ENCODE results near the gene MEGF11.

Gene MEGF11

DNA sequence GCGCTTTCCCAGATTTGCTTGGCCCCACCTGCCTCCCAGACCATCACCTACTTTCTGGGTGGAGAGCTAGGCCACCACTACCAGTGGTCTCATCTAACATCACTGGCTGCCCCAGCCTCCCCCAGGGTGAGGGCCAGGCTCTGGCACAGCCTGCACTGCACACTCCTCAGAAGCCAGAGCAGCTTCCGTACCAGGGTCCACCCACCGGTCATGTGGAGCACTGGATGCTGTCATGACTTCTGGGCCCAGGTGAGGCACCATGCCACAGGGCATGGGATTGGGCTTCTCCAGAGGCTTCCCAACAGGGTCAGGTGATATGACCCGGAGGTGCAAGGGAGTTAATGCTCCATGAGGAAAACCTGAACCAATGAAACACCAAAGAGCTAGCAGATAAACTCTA is 14.0 kb downstream of the MEGF11 start:
- DNase-seq (ENCODE audit: low read depth, low spot score), result no peak

DNA sequence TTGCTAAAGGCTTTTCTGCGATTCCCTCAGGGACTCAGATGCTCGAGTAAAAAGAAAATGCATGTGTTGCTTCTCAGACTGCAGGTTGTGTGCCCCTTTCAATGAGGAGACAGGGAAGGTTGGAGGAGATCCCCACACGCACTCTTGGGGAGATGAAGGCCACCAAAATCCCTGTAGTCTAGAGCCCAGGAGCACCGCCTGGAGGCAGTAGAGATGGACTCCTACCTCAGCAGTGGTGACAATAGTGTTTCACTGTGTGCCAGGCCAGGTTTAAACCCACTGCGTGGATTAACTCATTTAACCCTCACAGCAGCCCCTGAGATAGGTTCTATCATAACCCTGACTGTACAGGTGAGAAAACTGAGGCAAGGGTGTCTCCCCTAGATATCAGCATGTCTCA is 15.2 kb downstream of the MEGF11 start:
- no peak for DNase-seq (ENCODE audit: low read depth, low spot score)

DNA sequence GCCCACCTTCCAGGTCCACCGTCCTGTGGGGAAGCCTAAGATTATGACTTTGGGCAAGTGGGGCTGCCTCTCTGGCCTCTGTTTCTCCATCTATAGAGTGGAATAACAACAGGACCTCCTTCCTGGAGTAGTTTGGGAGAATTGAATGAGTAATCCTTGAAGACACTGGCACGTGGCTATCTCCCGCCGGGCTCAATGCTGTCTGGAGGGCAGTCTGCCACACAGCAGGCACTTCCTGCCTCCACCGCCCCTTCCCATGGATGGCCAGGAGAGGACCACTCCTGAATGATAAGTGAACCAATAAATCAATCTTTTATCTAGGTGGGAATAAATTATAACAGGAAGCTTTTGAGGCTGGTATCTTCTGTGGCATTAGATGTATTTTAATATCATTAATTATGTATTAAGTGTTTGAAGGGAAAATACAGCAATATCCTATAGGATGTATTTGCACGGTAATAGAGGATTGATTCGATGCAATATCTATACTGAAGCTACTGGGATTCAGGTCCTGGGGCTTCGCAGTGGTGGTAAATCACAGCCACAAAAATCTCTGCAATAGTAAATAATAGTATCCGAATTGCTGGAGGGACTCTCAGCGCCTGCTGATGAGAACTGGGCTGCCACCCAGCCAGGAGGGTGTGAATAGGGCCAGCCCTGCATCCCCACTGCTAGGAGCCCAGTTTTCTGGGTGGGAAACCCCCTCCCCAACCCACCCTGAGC is 15.9 kb downstream of the MEGF11 start:
- no peak for DNase-seq (ENCODE audit: low read depth, low spot score)

DNA sequence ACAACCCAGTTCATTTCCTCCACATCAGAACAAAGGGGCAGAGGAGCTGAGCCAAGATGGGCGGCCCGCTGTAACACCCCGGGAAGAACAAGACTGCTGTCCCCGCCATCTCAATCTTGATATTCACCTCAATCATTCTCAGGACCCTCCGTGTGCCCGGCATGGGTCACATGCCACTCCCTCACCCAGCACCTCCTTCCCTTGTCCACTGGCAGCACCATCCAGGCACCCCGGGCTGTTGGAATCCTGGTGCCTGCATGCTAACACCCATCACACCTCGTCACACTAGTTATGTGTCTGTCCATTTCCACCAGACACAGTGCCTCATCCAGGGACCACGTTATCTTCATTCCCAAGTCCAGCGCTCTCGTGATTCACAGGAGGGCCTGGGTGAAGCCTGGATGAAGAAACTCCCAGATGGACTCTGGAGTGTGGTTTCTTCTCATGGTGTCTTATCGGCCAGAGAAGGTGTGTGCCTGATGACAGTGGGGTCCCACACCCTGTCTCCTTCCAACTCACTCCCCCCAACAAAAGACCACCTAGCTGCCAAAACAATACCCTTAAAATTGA is 16.7 kb downstream of the MEGF11 start:
- no peak for DNase-seq (ENCODE audit: low read depth, low spot score)

DNA sequence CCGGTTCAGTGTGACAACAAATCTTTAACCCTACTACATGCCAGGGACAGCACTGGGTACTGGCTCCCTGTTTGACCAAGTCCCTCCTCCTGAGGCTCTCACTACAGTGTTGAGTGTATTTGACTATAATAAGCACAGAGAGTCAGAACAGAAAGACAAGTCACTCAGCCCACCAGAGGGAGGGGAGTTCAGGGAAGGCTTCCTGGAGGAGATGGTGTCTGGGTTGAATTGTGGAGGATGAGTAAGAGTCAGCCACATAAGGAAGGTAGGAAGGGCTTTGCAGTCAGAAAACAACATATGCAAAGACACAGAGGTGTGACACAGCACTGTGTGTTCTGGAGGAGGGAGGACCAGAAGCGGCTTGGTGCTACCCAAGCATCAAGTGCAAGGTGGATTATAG is 17.7 kb downstream of the MEGF11 start:
- DNase-seq (ENCODE audit: low read depth, low spot score), result no peak

DNA sequence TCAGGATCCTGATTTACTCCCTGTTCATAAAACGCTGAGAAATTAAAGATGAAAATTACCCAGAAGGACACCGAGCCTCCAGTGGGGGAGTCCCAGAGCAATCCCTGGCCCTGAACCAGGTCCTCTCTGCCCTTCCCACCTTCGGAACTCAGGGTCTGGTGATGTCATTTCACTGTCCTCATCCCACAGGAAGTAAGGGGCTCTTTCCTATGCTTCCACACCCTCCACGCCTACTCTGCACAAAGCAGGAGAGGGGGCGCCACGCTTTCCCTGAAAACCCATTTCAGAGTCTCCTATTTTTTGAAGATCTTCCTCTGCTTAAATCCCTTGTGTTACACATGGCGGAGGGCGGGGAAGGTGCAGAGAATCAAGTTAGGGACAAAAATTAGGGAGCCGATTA is 18.8 kb downstream of the MEGF11 start:
- no peak for DNase-seq (ENCODE audit: low read depth, low spot score)

DNA sequence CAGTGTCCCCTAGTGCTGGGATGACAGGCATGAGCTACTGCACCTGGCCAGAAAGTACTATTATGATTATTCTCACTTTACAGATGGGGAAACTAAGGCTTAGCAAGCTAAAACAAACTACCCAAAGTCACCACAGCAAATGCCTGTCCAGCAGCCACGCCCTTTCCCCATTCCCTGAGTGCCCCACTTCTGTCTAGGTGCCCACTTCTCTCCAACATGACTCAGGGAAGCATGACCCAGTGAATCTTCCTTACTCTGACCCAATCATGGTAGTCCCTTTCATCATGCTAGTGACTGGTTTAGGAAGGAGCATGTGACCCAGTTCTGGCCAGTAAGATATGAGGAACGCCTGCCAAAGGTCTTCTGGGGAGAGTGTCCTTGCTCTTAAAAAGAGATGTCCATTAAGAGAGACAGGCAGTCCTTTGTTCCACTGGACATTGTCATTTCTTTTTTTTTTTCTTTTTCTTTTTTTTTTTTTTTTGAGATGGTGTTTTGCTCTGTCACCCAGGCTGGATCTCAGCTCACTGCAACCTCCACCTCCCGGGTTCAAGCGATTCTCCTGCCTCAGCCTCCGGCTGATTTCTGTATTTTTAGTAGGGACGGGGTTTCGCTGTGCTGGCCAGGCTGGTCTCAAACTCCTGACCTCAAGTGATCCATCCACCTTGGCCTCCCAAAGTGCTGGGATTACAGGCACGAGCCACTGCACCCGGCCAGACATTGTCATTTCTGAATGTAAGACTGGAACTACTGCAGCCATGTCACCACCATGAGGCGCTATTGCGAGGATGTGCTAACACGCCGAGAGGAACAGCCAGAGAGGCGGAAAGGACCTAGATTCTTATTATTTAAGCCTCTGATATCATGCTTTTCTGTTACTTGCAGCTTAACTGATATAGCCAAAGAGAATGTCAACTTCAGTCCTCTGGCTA is 19.8 kb downstream of the MEGF11 start:
- DNase-seq (ENCODE audit: low read depth, low spot score), result no peak

DNA sequence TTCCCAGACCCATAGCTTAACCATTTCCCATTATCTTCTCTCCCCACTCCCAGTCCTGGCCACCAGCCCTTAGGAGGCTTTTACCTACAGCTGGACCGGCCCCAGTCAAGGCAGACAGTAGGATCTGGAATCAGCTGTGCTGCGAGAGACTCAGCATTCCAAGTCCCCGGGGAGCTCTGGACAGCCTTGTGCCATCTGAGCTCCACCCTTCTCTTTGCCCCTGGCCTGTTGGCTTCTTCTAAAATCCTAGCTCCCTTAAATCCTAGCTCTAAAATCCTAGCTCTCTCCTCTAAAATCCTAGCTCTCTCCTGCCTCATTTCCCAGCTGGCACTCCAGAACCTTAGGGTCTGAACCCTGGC is 21.3 kb downstream of the MEGF11 start:
- DNase-seq (ENCODE audit: low read depth, low spot score), result no peak

DNA sequence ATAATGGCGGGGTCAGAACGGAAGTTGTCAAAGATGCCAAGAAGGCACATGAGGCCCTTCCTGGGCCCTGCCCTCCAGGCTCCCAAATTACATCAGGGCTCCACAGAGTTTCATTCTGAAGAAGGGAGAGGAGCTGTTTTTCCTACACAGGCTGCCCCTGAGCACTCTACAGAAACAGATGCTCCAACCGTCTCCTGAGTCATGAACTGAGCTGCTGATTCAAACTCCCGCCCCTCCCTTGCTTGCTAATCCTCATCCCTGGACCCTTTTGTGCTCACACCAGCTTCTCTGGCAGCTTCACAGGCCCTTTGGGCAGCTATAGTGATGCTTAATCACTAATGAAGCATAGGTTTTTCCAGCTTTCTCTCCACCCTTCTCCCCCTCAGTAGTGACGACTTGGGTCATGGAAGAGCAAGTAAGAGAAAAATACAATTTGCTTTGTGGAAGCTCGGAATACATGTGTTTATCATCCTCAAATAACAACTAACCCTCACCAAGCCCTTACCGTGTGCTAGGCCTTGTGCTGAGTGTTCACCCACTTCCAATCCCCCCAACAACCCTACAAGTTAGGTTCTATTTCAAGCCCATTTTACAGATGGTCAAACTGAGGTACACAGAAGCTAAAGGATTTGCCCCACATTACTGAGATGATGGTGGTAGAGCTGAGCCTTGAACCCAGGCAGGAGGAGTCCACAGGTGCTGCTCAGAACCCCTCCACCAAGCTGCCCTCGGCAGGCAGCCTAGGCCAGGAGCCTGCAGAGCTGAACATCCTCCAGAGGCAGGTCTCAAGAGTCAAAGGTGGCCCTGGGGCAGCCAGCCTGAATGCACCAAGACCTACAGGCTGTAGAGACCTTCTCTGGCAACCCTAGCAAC is 21.9 kb downstream of the MEGF11 start:
- DNase-seq (ENCODE audit: low read depth, low spot score), result no peak

DNA sequence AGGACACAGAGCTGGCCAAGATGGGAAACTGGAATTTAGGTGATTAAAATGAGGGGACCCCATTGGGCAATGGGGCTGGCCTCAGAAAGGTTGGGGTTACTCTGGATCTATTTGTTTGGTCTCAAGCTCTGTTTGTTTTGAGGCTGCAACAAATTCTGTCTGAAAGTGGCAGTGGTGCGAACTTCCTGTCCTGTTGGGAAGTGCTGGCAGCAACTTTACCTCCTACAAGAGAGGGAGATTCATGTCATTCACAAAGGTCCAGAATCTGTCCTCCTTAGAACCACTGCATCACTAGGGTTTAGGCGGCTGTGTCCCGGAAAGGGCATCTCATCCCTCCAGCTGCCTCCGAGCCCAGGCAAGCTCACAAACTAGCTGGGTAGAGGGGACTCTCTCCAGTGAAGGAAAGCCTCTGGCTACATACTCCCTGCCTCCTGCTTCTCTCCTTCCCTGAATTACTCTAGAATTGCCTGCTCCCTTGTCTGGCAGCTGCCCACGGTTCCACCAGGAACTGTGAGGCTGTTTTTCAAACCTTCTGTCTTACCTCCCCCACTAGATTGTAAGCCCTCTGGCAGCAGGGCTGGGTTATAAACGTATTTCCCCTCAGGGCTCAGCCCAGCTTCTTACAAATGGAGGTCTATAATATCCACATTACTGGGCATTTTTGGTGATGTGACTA is 23.6 kb downstream of the MEGF11 start:
- no peak for DNase-seq (ENCODE audit: low read depth, low spot score)

DNA sequence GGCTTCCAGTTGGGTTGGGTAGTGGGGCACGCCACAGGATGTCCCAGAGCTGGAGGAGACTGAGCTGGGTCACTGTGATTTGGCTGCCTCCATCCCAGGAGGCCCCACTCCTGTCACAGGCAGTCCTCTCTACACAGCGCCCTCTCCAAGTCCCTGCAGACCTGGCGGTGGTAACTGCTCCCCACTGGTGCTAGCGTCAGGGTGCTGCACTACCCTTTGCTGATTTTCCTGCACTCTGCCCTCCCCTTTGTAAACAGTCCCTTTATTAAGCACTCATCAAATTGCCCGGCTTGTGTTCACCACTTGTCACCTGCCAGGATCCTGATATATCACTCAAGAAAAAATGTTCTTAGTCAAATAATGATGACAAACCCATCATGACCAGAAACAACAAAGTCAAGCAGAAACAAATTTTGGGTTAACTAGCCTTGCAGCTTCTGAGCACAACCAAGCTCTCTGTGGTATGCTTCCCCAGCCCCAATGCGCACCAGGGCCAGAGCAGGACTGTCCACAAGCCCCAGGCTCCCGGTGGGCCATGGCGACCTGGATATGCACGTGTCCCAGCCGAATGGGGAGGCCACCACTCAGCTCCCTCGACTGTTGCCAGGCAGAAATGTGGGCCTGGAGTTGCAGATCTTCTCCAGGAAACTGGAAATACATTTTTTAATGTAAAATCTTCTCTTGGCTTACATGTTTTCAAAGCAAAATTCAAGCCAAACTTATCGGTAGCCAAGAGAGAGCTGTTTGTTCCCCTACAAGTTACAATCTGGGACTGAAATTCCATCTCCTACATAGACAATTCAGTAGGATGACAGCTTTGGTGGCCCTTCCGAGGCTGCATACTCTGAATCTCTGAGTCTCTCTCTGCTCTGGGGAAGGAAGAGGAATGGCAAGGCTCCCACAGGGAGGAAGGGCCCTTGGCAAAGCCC is 24.5 kb downstream of the MEGF11 start:
- DNase-seq (ENCODE audit: low read depth, low spot score), result no peak

DNA sequence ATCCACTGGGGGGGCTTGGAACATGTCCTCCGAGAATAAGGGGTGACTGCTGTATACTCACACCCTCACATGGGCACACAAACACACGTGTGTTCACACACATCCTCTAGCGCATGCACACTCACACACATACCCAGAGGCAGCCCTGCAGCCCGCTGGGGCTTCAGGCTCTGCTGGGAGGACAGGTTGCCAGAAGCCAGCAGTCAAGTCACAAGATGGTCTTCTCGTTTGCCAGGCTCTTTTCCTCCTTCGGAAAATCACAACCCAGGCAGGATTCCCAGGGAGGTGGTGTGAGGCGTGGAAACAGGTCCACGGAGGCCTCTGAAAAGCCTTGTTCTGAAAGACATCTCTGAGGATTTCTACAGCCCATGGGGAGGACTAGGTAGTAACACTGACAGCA is 26.8 kb downstream of the MEGF11 start:
- DNase-seq (ENCODE audit: low read depth, low spot score), result no peak

DNA sequence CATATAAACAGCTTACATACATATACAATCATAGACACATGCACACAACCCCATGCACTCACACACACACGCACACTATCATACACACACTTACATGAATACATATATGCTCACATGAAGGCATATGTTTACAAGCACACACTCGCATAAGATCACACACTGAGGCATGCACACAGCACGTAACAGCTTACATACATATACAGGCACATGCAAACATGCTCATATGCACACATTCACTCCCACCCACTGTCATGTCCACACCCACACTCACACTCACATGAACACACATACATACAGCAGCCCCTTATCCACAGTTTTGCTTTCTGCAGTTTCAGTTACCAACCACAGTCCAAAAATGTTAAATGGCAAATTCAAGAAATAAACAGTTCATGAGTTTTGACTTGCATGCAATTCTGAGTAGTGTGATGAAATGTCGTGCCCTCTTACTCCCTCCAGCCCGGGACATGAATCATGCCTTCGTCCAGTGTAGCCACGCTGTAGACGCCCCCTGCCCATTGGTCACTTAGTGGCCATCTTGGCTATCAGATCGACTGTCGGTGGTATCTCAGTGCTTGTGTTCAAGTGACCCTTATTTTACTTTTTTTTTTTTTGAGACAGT is 27.8 kb downstream of the MEGF11 start:
- DNase-seq (ENCODE audit: low read depth, low spot score), result no peak

DNA sequence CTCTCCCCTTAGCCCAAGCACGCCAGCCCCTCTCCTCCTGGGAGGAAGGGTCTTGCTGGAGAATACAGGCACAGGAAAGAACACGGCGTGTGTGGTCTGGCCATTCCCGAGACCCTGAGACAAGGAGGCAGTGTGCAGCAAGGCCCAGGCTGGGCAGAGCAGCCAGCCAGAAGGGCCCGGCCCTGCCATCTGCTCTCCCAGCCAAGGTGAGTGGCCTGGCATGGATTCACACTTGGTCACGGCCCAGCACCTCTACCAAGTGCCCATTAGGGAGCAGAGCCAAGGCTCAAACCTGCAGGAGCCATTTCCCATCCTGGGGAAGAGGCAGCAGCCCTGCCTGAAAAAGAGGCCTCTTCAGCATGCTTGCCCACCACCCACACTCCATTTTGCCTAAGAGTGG is 28.6 kb downstream of the MEGF11 start:
- no peak for DNase-seq (ENCODE audit: low read depth, low spot score)

DNA sequence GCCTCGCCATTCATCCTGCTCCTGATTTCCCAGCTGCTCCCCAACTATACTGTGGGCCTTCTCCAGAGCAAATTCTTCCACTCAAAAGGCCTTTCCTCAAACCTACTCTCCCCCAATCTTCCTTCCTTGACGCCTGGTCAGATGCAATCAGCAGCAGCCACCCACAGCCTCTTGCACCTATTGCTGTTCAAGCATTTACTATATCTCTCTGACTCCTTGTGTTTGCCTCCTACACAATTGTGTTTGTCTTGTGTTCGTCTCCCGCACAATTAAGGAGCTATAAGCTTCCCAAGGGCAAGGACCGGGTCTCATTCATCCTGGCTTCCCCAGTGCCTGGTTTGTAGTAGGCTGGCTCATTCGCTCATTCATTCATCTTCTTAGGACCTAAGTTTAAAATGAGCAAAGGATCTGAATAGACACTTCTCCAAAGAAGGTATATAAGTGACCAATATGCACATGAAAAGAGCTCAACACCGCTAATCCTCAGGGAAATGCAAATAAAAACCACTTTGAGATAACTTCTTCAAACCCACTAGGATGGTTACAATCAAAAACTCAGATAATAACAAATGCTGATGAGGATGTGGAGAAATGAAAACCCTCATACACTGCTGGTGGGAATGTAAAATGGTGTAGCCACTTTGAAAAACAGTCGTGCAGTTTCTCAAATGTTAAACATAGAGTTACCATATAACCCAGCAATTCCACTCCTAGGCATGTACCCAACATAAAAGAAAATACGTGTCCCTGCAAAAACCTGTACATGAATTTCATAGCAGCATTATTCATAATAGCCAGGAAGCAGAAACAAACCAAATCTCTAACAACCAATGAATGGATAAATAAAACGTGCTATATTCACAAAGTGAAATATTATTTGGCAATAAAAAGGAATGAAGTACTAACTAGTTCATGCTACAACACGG is 31.0 kb downstream of the MEGF11 start:
- no peak for DNase-seq (ENCODE audit: low read depth, low spot score)

DNA sequence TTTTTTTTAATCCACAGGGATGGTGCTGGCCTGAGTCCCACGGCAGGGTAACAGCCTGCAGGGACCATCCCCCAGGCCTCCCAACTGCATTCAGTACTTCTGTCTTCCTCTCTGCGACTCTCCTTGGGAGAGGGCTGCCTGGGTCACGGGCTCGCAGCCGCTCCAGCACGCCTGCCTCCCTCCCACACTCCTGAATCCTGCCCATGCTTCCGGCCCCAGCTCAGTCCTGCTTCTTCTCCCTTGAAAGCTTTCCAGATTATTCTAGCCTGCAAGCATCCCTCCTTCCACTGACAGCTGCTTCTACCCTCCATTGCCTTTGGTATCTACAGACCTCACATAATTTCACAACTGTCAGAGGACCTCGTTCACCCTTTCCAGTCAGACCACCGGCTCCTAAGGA is 32.4 kb downstream of the MEGF11 start:
- DNase-seq (ENCODE audit: low read depth, low spot score), result no peak

DNA sequence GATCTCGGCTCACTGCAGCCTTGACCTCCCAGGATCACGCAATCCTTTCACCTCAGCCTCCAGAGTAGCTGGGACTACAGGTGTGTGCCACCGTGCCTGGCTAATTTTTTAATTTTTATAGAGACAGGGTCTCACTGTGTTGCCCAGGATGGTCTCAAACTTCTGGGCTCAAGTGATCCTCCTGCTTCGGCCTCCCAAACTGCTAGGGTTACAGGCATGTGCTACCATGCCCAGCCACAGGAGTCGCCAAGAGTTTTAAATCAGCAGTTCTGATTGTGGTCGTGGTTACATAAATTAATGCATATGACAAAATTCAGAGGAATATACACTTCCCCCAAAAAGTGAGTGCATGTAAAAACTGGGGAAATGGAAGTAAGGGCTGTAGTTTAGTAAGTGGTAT is 32.9 kb downstream of the MEGF11 start:
- DNase-seq (ENCODE audit: low read depth, low spot score), result no peak

DNA sequence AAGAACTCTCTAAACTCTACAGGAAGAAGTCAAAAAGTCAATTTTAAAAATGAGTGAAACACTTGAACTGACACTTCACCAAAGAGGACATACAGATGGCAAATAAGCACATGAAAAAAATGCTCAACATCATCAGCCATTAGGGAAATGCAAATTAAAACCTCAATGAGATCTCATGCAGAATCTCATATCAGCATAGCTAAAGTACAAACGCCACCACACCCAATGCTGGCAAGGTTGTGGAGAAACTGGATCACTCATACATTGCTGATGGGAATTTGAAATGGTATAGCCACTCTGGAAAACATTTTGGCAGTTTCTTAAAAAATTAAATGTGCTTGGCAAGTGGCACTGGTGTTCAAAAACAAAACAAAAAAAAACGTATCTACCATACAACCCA is 34.2 kb downstream of the MEGF11 start:
- DNase-seq (ENCODE audit: low read depth, low spot score), result no peak

DNA sequence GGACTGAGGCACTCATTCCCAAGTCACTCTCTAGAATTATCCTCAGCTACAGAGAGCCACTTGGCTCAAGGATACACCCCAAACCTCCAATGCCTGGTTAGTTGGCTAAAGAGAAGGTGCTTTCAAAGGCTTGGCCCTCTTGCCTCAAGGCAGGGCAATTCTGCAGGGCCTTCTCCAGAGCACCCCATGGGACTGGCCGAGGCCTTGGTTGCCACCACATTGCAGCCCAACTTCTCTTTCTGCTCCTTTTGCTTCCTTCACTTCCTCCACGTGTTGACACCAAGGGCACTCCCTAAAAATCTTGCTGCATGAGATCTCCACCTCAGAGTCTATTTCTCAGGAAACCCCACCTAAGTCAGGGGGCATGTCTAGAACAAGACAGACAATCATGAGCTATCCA is 36.7 kb downstream of the MEGF11 start:
- DNase-seq (ENCODE audit: low read depth, low spot score), result no peak

Measured in iPS DF 19.7 (cell line).